K562 (cell line): Measurements from ENCODE around the gene RUNX3. TPM values are rescaled to one million over a fixed set of nuclear protein-coding genes. Genes with fewer than 3 reads are reported as not detected.

ENCODE experiments used
- ATAC-seq: fragments of 200-7000 bp; cut with Tn5 transposase; 3 replicates; pipeline ENCODE4 v1.9.1; 2020; ENCODE audit warnings: moderate library complexity
- BruUV-seq: library from RNA; stranded (reverse); fragments of 400-500 nt; replicated peaks from 2 replicates; lab custom pipeline; 2021; lab: Mats Ljungman, UMichigan
- CTCF ChIA-PET: fragments of 300-600 bp; formaldehyde crosslinking; extraction: SDS; loops from one replicate; lab custom pipeline; 2021; ENCODE audit warnings: low intra/inter-chr PET ratio; lab: Yijun Ruan, JAX
- POLR2A ChIA-PET: fragments of 300-600, 350-650 bp; sonication (Branson Sonifier 250); formaldehyde crosslinking; extraction: SDS; loops from one replicate; lab custom pipeline; 2021; ENCODE audit warnings: antibody characterized with exemption, inconsistent platforms; lab: Yijun Ruan, JAX
- DNase-seq, 4 experiments: peaks; one replicate each; pipeline versions ENCODE4 v3.0.0 to v3.0.0-alpha.2; 2011 to 2018; ENCODE audit warnings: low spot score in 3 of 4, mixed read lengths in 3 of 4; ENCODE audit errors: extremely low read depth in 1 of 4
- FAIRE-seq: peaks from 2 replicates; lab custom pipeline; 2011; peaks lifted over from hg19 to GRCh38; lab: Jason Lieb, UNC
- H2AFZ ChIP-seq: 2 replicates; pipeline ENCODE4 v1.6.0; 2011; ENCODE audit warnings: low read depth, low read length, control low read depth, inconsistent platforms
- H3K27ac ChIP-seq: fragments of 200-600 bp; 3 replicates; pipeline ENCODE4 v1.8.0; 2011; ENCODE audit warnings: low read depth, mild to moderate bottlenecking, control low read depth, inconsistent platforms, low read length, moderate library complexity, mixed read lengths; ENCODE audit errors: extremely low read depth
- H3K27me3 ChIP-seq, 2 experiments: fragments of 300-600 bp in 1 of 2; 2 replicates in 1 of 2; 3 replicates in 1 of 2; pipeline versions ENCODE4 v1.6.0 to v1.8.0; 2011; ENCODE audit warnings: inconsistent platforms in 2 of 2, low read length in 2 of 2, mild to moderate bottlenecking in 1 of 2, mixed read lengths in 1 of 2, moderate library complexity in 1 of 2; ENCODE audit not compliant: control insufficient read depth in 2 of 2, insufficient read depth in 2 of 2
- H3K36me3 ChIP-seq: fragments of 300-600 bp; 3 replicates; pipeline ENCODE4 v1.8.0; 2011; ENCODE audit warnings: mild to moderate bottlenecking, low read length, inconsistent platforms; ENCODE audit not compliant: control insufficient read depth, insufficient read depth
- H3K4me1 ChIP-seq, 2 experiments: fragments of 200-600 bp in 1 of 2; replicated peaks in 1 of 2; 2 replicates in 1 of 2; 3 replicates in 1 of 2; pipeline versions ENCODE4 v1.5.1 to v1.8.0; 2011; ENCODE audit warnings: inconsistent platforms in 2 of 2, low read length in 2 of 2, mild to moderate bottlenecking in 1 of 2, mixed read lengths in 1 of 2, moderate library complexity in 1 of 2; ENCODE audit not compliant: control insufficient read depth in 2 of 2, insufficient read depth in 2 of 2
- H3K4me2 ChIP-seq: 2 replicates; pipeline ENCODE4 v1.6.1; 2011; ENCODE audit warnings: low read length, control low read depth, inconsistent platforms, mixed read lengths; ENCODE audit not compliant: insufficient read depth
- H3K4me3 ChIP-seq: fragments of 200-600 bp; sonication (generic), shearing (Covaris generic); 2 replicates; pipeline ENCODE4 v1.5.1; 2016; ENCODE audit warnings: control low read depth, inconsistent platforms
- H3K79me2 ChIP-seq: fragments of 200-600 bp; 3 replicates; pipeline ENCODE4 v1.8.0; 2011; ENCODE audit warnings: low read length, inconsistent platforms; ENCODE audit not compliant: control insufficient read depth, insufficient read depth
- H3K9ac ChIP-seq, 2 experiments: 2 replicates each; pipeline versions ENCODE4 v1.6.0 to v1.6.1; 2011; ENCODE audit warnings: low read depth in 2 of 2, low read length in 2 of 2, control low read depth in 1 of 2, inconsistent platforms in 1 of 2, mild to moderate bottlenecking in 1 of 2, mixed read lengths in 1 of 2; ENCODE audit not compliant: insufficient read depth in 1 of 2
- H3K9me1 ChIP-seq: one replicate; pipeline ENCODE4 v1.6.0; 2011; ENCODE audit warnings: inconsistent platforms, mild to moderate bottlenecking, low read length, moderate library complexity; ENCODE audit not compliant: control insufficient read depth, insufficient read depth
- H3K9me3 ChIP-seq: replicated peaks from 2 replicates; pipeline ENCODE4 v1.5.1; 2011; ENCODE audit warnings: low read depth, low read length, inconsistent platforms; ENCODE audit not compliant: control insufficient read depth, insufficient read depth
- H4K20me1 ChIP-seq: replicated peaks from 2 replicates; pipeline ENCODE4 v1.6.1; 2011; ENCODE audit warnings: low read length, inconsistent platforms, mixed read lengths; ENCODE audit not compliant: control insufficient read depth, insufficient read depth
- BCOR ChIP-seq: fragments of 450-650 bp; IDR thresholded peaks from 2 replicates; pipeline ENCODE4 v1.6.1; 2016
- BRD9 ChIP-seq: fragments of 450-650 bp; IDR thresholded peaks from 2 replicates; pipeline ENCODE4 v1.6.1; 2018; ENCODE audit warnings: low read depth; ENCODE audit not compliant: partially characterized antibody
- CBX8 ChIP-seq: fragments of 200-600 bp; sonication (generic); IDR thresholded peaks from 2 replicates; pipeline ENCODE4 v1.6.1; 2012; ENCODE audit warnings: borderline replicate concordance, mixed run types, low read depth, mild to moderate bottlenecking, moderate library complexity, mixed read lengths, low read length, control low read depth, inconsistent platforms; ENCODE audit not compliant: poor library complexity, severe bottlenecking; ENCODE audit errors: extremely low read depth
- ETV1 ChIP-seq: fragments of 450-650 bp; conservative IDR thresholded peaks from 2 replicates; pipeline ENCODE4 v1.6.1; 2016; ENCODE audit warnings: missing genetic modification characterization, control low read depth, low read depth, missing compliant biosample characterization
- HBP1 ChIP-seq: fragments of 450-650 bp; formaldehyde crosslinking; IDR thresholded peaks from 2 replicates; pipeline ENCODE4 v1.4.0; 2022; ENCODE audit warnings: missing genetic modification characterization
- KAT2B ChIP-seq: IDR thresholded peaks from one replicate; pipeline ENCODE4 v1.6.1; 2012; ENCODE audit warnings: low read depth, mild to moderate bottlenecking, control low read depth, inconsistent platforms, low read length, moderate library complexity
- MIER1 ChIP-seq: fragments of 450-650 bp; IDR thresholded peaks from 2 replicates; pipeline ENCODE4 v1.6.1; 2016; ENCODE audit warnings: antibody characterized with exemption, mild to moderate bottlenecking, low read depth
- NEUROD1 ChIP-seq: fragments of 150-350 bp; IDR thresholded peaks from 2 replicates; pipeline ENCODE4 v1.6.1; 2014; ENCODE audit warnings: borderline replicate concordance, low read length, low read depth; ENCODE audit not compliant: partially characterized antibody
- PTBP1 ChIP-seq: fragments of 200-400 bp; formaldehyde crosslinking; IDR thresholded peaks from 2 replicates; pipeline ENCODE4 v1.6.1; 2017; ENCODE audit warnings: low read depth, low read length
- SIRT6 ChIP-seq: IDR thresholded peaks from one replicate; pipeline ENCODE4 v1.6.1; 2012; ENCODE audit warnings: low read depth, mild to moderate bottlenecking, control low read depth, inconsistent platforms, low read length, moderate library complexity
- ZBTB7A ChIP-seq: IDR thresholded peaks from 2 replicates; pipeline ENCODE4 v1.6.1; 2011; ENCODE audit warnings: low read depth, mild to moderate bottlenecking, low read length, moderate library complexity, borderline replicate concordance; ENCODE audit not compliant: control insufficient read depth
- ZFP36 ChIP-seq: fragments of 150-350 bp; IDR thresholded peaks from 2 replicates; pipeline ENCODE4 v1.6.1; 2018; ENCODE audit warnings: low read length, low read depth; ENCODE audit not compliant: partially characterized antibody
- ZHX1 ChIP-seq: fragments of 150-350 bp; conservative IDR thresholded peaks from 2 replicates; pipeline ENCODE4 v1.6.1; 2014; ENCODE audit warnings: low read length
- ZNF133 ChIP-seq: fragments of 250-450 bp; sonication (Bioruptor Pico); IDR thresholded peaks from 2 replicates; pipeline ENCODE4 v1.4.0; 2020; ENCODE audit warnings: mild to moderate bottlenecking
- ZNF398 ChIP-seq: fragments of 250-450 bp; sonication (Bioruptor Pico); IDR thresholded peaks from 2 replicates; pipeline ENCODE4 v1.8.0; 2021; ENCODE audit warnings: moderate library complexity, mild to moderate bottlenecking, inconsistent platforms
- whole genome bisulfite sequencing: fragments of 100-300 bp; shearing (Covaris generic); methylation state at CpG from one replicate; pipeline ENCODE4 v1.1.6; 2016; ENCODE audit warnings: low coverage, mixed read lengths; ENCODE audit not compliant: insufficient coverage; ENCODE audit errors: missing lambda C conversion rate; 5-methylcytosine and 5-hydroxymethylcytosine counted together
- in situ Hi-C: fragments of 300-500 bp; cut with MboI; formaldehyde crosslinking; loops from 4 replicates; pipeline ENCODE4 v1.15.0; 2018; ENCODE audit warnings: inconsistent platforms, mixed read lengths
- intact Hi-C: fragments of 100-400 bp; cut with micrococcal nuclease; formaldehyde crosslinking; loops from 2 replicates; pipeline ENCODE4 v1.14.2; 2022
- polyA plus RNA-seq, 8 experiments: library from polyadenylated mRNA; depleted of rRNA in 4 of 8; stranded (reverse) in 5 of 8; unstranded in 3 of 8; fragments of >200 nt; fragmentation: Nextera tagmentation in 2 of 8; fragmentation: Illumina TruSeq in 1 of 8; extraction: Ambion mirVana in 2 of 8; extraction: Trizol in 1 of 8; gene quantifications; 2 replicates each; pipeline versions ENCODE4 v1.2.1 to v1.2.3, GENCODE V29; 2011 to 2014; ENCODE audit warnings: inconsistent platforms in 1 of 8, missing spikeins in 1 of 8
- total RNA-seq, 7 experiments: library from RNA; depleted of rRNA in 6 of 7; stranded (reverse); fragments of >200 nt in 6 of 7; fragmentation: Illumina TruSeq in 2 of 7; extraction: Trizol in 2 of 7; gene quantifications; 2 replicates each; pipeline versions ENCODE4 v1.2.1 to v1.2.3, GENCODE V29; 2011 to 2021; ENCODE audit warnings: low replicate concordance in 1 of 7

RUNX3 gene
- total and polyA plus RNA-seq, 9 of the 15 experiments (the other 6 are each of a cell fraction or from before 2014, with no cell fraction given) = 0.01 to 0.64 (median 0.09) TPM

GRCh38 chr1:24903560-24903954 is 26.5 kb downstream of the RUNX3 start:
- Histone ChIP-seq H3K36me3 (no peaks in the 10 kb centered on the region), H3K9me1 (no peaks in the 10 kb centered on the region), H3K27ac (no peak overlapping the region), H2AFZ (no peak overlapping the region), H3K4me1 (peaks cover 0 to 25% of the 10 kb centered on the region in 2 experiments; a peak in 1 of 5 replicates), H3K4me3 (no peak overlapping the region), H4K20me1 (0 out of 2 replicates have a peak, but pooled peaks cover 10% of the 10 kb centered on the region), H3K27me3 (peaks cover 38 to 70% of the 10 kb centered on the region in 2 experiments; a peak in 4 of 5 replicates), H3K79me2 (no peaks in the 10 kb centered on the region), H3K4me2 (no peak overlapping the region), H3K9me3 (no peaks in the 10 kb centered on the region; the same call in 1 of the 2 replicates), H3K9ac (no peak overlapping the region)
- FAIRE-seq (no peak), DNase-seq (no peak), ATAC-seq (no peak)
- intact Hi-C loops = no loop called here
- CTCF ChIA-PET = no interaction called here
- in situ Hi-C loops = no loop called here
- POLR2A ChIA-PET = interaction anchor here (0.7 kb wide), 1 partner anchor 15 kb away, joined by 5 read pairs; no protein-coding TSS in a partner anchor
- 1% methylated on average over 6 of the region's 6 CpGs for WGBS
- BruUV-seq = no TSS peak
- TF ChIP-seq ZNF398 (CRISPR knock-in tag) (no peak), ZBTB7A (no peak), ZFP36 (peak; percentile 46), KAT2B (no peak), BCOR (peak; percentile 56; the same call in 1 of the 2 replicates), NEUROD1 (no peak), PTBP1 (no peak), BRD9 (peak; percentile 92), CBX8 (no peak), MIER1 (no peak), ETV1 (tag) (no peak), HBP1 (CRISPR knock-in tag) (no peak), ZHX1 (no peak), SIRT6 (no peak), ZNF133 (no peak)
